GM18526 (cell line): ENCODE results near the gene AK9.

Experiments
- POLR2A ChIP-seq: IDR thresholded peaks from 3 replicates; pipeline ENCODE4 v1.6.1; 2011; ENCODE audit not compliant: insufficient read length; ENCODE audit errors: extremely low read depth

AK9 gene

DNA sequence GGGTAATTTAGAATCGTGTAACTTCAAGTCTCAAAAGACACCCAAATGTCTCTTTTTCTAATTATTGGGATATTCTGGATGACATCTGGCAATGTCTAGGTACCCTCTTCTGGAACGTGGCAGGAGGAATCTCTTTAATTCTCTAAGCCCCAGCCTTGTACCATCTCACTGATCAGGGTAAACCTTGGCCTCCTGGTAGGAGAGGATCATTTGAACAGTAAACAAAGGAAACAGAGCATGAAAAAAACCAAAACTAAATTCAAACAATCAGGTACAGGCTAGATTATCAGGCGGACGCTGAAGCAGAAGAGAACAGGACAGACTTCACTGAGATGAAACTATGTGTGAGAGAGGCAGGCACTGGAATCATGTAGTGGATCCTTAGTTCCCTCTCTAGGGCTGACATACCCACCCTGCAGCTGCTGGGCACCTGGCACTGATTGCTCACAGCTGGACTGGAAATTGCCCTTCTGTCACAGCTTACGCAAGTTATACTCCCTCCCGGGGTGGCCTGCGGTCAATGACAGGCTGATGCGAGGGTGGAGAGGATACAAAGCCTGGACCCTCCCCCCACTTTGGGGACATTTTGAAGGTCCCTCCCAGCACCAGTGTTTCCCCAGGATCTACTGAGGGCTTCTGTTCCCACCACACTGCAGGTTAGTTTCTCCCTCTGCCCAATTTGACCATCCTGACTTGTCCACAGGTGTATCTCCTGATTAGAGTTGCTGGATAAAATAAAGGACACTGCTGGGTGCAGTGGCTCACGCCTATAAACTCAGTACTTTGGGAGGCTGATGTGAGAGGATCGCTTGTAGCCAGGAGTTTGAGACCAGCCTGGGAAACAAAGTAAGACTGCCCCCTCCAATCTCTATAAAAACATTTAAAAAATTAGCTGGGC is 187.4 kb downstream of the AK9 start:
- TF ChIP-seq POLR2A: no peak

DNA sequence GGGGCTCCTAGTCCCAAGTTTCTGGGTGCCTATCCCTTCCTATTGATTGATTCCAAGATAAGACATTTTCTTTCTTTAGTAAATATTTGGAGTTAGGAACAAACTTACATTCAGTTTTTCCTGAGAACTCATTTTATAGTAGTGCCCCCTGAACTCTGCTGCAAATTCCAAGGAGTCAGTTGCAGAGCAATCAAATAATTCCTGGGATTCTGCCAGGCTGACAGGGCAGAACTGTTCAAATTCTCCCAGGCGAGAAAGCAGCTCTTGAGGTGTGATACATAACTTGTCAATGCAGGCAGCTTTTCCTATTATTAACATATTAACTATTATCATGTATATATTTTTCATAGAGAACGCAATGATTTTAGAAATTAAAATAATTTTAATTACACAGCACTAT is 192.1 kb downstream of the AK9 start:
- TF ChIP-seq POLR2A: no peak

DNA sequence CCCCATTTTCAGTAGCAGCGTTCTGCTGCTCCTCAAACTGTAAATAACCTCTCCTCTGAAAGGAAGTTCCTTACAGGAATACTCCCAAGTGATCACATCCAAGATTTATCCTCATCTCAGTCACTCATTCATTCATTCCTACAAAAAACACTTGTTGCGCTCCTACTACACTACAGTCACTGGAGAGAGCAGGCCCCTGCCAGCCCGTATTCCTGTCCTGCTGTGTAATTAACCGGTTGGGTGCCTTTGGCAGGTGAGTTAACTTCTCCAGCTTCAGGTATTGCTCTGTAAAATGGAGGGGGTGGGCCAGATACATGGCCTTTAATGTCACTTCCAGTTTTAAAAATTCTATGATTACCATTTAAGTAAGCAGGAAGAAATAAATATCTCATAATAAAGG is 192.9 kb downstream of the AK9 start:
- TF ChIP-seq POLR2A: no peak

DNA sequence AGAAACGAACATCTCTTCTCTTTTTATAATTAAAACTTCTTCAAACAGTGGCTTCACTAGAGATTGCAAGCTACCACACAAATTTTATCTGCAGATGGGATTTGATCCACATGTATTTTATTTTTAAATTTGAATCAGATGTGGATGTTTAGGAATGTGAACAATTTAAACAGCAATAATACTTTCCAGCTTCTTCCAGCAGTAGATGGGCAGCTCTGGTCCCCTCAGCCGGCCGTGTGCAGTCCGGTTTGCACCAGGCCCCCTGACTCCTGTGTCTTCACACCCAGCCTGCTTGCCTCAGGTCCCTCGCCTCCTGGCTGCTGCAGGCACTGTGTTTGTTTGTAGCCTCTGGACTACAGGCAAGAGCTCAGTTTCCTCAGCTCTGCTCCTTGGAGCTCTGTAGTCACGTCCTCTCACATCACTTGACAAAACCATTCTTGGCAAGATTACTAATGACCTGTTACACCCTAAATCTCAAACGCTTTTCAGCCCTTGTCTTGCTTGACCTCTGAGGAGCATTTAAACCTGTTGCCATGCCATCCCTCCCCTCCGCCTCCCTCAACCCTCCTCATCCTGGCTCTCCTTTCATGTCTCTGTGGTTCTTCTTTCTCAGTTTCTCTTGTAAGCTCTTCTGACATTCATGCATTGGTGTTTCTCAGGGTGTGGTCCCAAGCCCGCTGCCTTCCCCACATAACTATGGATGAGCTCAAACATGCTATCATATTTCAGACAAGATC is 194.8 kb downstream of the AK9 start:
- TF ChIP-seq POLR2A: no peak

DNA sequence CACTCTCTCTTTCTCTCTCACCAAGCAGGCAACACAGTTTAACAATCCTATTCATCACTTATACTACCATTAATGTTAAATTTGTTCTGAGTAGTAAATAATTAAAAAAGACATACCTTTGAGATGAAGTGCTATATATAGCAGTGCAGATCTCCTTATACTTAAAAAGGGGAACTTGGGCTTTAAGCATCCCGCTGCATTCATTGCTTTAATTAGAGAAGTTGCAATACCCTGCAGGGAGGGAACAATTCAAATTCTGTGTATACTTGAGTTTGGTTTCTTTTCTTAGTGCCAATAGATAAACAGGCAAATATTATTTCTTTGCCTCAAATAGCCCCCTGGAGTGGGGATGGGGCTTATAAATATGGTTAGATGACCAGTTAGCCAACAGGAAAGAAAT is 197.1 kb downstream of the AK9 start:
- no peak for TF ChIP-seq POLR2A

DNA sequence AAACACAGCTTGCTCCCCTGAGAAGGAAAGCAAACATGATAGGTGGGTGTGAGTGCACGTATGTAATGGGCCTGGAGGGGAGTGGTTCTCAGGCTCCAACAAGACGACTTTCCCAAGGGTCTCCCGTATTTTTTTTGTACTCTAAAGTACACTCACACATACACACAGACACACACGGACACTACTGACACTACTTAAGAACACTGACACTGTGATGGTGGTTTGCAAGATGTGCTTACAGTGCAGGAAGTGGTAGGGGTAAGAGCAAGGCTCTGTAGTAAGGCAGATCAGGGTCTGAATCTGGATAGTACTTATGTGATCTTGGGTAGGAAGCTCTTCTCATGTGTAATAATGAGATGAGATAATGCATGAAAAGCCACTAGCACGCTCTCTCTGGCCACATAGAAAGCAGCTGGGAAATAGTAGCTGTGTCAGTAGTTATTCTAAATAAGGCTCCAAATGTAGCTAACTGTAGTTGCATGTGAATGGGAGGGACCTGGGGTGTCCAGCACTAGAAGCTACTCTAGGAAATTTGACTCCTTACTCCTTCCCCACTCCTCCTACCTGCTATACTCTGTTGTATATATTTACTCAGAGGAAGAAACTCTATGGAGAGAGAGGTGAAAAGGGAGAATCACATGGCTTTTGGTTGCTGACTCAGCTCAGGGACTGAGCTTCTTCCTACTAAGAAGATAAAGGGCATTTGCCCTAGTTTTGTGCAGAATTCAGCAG is 199.6 kb downstream of the AK9 start:
- no peak for TF ChIP-seq POLR2A

DNA sequence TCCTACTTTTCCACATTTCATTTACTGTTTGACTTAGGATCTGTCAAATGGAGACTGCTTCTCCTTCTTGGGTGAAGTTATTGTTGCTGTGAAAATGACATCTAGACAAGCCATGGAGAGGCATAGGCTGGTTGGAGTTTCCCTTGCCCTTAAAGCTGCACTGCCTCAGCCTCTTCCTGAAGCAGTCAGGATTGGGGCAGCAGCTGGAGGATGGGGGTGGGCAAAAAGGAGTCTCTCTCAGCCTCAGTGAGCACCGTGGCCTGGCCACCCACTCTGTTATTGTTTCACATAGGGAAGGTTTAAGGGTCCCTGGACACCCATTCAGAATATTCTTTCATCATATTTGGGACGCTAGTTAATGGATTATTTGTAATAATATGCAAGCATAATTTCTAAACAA is 200.3 kb downstream of the AK9 start:
- TF ChIP-seq POLR2A: no peak

DNA sequence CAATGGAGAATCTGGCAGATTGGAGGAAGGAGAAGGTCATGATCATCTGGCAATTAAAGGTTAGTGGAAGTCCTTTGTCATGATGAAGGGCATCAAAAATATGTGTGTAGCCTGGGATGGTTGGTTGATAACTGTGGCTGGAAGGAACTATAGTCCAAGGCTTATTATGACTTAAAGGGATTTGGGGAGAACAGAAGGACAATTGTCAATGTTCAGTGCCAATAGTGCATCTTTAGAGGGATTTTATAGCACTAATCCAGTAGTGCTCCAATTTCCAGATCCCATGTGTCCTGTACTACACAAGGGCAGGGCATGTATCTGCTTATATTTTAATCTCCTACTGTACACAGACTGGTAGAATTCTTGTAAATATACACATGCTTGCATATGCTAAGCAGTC is 203.0 kb downstream of the AK9 start:
- no peak for TF ChIP-seq POLR2A

DNA sequence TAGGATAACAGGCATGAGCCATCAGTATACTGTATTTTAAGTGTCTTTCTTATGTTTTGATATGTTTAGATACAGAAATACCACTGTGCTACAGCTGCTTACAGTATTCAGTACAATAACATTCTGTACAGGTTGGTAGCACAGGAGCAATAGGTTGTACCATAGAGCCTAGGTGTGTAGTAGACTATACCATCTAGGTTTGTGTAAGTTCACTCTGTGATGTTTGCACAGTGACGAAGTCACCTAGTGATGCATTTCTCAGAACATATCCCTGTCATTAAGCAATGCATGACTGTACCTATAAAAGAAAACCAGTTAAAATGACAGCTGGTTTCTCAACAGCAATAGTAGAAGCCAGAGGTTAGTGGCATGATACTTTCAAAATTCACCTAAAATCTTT is 204.9 kb downstream of the AK9 start:
- no peak for TF ChIP-seq POLR2A

DNA sequence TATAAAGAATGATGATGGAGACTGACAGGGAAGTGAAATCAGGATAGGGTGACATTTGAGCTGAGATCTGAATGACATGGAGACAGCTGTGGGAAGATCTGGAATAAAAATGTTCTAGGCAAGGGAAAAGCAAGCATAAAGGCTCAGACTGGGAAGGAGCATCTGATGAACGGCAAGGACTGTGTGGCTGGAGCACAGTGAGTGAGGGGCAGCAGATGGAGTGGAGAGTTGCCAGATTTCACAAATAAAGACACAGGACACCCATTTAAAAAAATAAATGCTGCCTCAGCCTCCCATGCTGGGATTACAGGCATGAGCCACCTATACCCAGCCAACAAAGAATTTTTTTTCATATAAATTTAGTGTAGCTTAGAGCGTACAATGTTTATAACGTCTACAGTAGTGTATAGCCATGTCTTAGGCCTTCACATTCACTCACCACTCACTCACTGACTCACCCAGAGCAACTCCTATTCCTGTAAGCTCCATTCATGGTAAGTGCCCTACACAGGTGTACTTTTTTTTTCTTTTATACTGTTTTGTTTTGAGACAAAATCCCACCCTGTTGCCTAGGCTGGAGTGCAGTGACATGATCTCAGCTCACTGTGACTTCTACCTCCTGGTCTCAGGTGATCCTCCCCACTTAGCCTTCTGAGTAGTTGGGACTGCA is 205.6 kb downstream of the AK9 start:
- TF ChIP-seq POLR2A: no peak

DNA sequence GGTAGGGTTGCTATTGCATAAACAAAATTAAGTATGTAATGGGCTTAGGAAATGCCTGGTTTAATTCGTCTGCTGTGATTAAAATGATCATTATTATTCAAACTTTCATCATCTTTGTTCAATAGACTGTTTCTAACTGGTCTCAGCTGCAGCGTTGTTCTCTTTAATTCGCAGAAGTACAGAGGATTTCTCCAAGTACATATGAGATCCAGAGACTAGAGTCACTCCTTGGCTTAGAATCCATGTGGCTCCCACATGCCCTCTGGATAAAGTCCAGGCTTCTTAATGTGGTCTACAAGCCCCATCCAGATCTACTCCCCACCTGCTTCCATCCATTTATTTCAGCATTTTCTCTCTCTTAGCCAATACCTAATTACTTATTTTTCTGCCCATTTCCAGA is 206.9 kb downstream of the AK9 start:
- TF ChIP-seq POLR2A: no peak

DNA sequence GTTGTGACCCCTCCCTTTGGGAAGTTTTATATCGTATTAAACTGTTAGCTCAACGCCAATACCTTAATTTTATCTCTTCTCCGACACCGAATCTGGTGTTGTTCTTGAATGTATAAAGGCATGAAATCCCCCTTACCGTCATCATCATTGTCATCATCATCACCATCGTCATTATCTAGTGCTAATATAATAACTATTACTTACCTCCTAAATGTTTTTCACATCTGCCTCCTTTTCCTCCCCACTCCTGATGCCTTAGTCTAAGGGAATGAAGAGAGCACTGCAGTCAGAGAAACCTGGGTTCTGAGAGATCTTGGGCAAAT is 207.3 kb downstream of the AK9 start:
- no peak for TF ChIP-seq POLR2A

DNA sequence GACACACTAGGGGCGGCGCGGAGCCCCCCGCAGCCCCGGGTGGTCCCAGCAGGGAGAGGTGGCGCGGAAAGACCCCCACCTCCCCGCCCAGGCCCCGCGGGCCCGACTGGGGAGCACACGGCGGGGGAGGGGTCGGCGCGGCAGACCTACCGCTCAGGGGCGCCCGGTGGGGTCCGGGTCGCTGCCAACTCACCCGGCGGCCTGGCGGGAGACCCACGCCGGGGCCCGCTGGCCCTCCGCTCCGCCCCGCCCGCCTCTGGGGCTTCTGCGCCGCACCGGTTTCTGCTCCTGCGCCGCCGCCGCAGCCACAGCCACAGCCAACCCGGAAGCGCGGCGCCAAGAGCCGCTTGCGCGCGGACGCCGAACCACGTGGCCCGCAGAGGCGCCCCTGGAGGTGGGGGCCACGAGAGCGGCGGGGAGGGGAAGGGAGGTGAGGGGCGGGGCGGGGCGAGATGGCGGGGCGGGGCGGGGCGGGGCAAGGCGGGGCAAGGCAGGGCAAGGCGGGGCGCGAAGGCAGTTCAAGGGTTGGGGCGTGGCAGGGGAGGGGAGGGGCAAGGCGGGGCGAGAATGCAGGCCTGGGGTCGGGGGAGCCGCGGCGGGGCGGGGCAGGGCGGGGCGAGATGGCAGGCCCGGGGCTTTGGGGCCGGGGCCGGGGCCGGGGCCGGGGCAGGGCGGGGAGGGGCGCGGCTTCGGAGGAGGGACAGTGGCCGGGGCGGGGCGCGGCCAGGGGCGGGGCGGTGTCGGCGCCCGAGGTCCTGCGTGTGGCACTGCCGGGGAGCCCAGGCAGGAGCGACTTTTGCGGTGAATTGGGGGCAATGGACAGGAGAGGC is 207.9 kb downstream of the AK9 start, which contains the start of gene ZBTB24:
TSS of gene ZBTB24 (minus strand) at position 315 of the 830 bp plus-strand sequence. CDS start 1,193 bp downstream, outside the sequence.
- TF ChIP-seq POLR2A: peak; percentile 69

DNA sequence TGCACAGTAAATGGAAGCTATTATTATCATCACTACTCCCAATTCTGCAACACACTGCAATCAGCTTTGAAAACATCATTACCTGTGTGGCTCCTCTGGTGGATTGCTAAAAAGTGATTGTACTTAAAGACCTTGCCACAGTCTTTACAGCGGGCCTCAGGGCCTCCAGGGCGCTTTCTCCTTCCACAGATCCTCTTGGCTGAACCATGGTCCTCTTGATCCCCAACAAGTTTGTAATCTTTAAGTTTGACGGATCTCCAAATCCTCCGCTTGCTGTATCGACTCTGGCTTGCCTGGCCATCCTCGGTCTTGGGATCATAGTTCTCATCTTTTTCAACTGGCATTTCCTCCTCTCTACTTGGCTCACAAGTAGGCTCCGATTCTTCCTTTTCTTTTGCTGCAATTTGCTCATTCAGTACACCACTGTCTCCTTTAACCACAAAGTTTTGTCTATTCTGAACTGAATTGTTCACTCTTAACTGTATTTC is 210.0 kb downstream of the AK9 start:
- TF ChIP-seq POLR2A: no peak
